HCT116 (cell line): ENCODE data around the gene MPIG6B.
A peak's percentile ranks its signal among the peaks of the same experiment; 100 is the strongest.

Experiments used
- EZH2phosphoT487 ChIP-seq: fragments of 200-600 bp; IDR thresholded peaks from 2 replicates; pipeline ENCODE4 v1.6.1; 2018; ENCODE audit warnings: antibody characterized with exemption, borderline replicate concordance
- MAX ChIP-seq: IDR thresholded peaks from 2 replicates; pipeline ENCODE4 v1.6.1; 2012
- POLR2A ChIP-seq: IDR thresholded peaks from 2 replicates; pipeline ENCODE4 v1.7.0; 2011; ENCODE audit warnings: borderline replicate concordance; ENCODE audit not compliant: insufficient read depth, insufficient read length; ENCODE audit errors: extremely low read depth
- POLR2AphosphoS5 ChIP-seq: IDR thresholded peaks from 2 replicates; pipeline ENCODE4 v1.6.1; 2011; ENCODE audit warnings: mild to moderate bottlenecking, low read depth, low read length, moderate library complexity
- REST ChIP-seq: IDR thresholded peaks from 2 replicates; pipeline ENCODE4 v1.6.1; 2012; ENCODE audit warnings: low read depth
- SP1 ChIP-seq: IDR thresholded peaks from 2 replicates; pipeline ENCODE4 v1.6.1; 2012; ENCODE audit warnings: low read depth
- ZBTB33 ChIP-seq: IDR thresholded peaks from 2 replicates; pipeline ENCODE4 v1.6.1; 2011; ENCODE audit warnings: mild to moderate bottlenecking, low read length, moderate library complexity; ENCODE audit not compliant: insufficient replicate concordance; ENCODE audit errors: extremely low read depth
- TF ChIP-seq, protein P1 (sequence below), 3 experiments: fragments of 200-600 bp in 1 of 3; sonication (generic) in 1 of 3; IDR thresholded peaks in 2 of 3; conservative IDR thresholded peaks in 1 of 3; 2 replicates each; pipeline ENCODE4 v1.5.1; 2012 to 2017; ENCODE audit warnings: low read depth in 2 of 3, low read length in 2 of 3, antibody characterized with exemption in 1 of 3, borderline replicate concordance in 1 of 3, control low read depth in 1 of 3, mild to moderate bottlenecking in 1 of 3, mixed read lengths in 1 of 3, mixed run types in 1 of 3, moderate library complexity in 1 of 3; ENCODE audit not compliant: insufficient read depth in 1 of 3
- TF ChIP-seq, protein P2 (sequence below): IDR thresholded peaks from 2 replicates; pipeline ENCODE4 v1.6.1; 2012

GRCh38 chr6:31769684-31770371, 46.7 kb downstream of the MPIG6B start:
- TF ChIP-seq ZBTB33: no peak
- TF ChIP-seq, protein P1, sequence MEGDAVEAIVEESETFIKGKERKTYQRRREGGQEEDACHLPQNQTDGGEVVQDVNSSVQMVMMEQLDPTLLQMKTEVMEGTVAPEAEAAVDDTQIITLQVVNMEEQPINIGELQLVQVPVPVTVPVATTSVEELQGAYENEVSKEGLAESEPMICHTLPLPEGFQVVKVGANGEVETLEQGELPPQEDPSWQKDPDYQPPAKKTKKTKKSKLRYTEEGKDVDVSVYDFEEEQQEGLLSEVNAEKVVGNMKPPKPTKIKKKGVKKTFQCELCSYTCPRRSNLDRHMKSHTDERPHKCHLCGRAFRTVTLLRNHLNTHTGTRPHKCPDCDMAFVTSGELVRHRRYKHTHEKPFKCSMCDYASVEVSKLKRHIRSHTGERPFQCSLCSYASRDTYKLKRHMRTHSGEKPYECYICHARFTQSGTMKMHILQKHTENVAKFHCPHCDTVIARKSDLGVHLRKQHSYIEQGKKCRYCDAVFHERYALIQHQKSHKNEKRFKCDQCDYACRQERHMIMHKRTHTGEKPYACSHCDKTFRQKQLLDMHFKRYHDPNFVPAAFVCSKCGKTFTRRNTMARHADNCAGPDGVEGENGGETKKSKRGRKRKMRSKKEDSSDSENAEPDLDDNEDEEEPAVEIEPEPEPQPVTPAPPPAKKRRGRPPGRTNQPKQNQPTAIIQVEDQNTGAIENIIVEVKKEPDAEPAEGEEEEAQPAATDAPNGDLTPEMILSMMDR (IDR thresholded peaks at IDR 0.05 in 2 of 3, conservative IDR thresholded peaks at IDR 0.05 in 1 of 3; ENCODE audit: borderline replicate concordance in 1 of 3, insufficient read depth in 1 of 3, low read depth in 2 of 3, low read length in 2 of 3): peak in 2 of 3 experiments; percentile 95 to 97; a peak in 4 of 6 replicates
- no peak for TF ChIP-seq POLR2A
- TF ChIP-seq EZH2phosphoT487: no peak
- TF ChIP-seq MAX: no peak
- TF ChIP-seq POLR2AphosphoS5: no peak
- TF ChIP-seq, protein P2, sequence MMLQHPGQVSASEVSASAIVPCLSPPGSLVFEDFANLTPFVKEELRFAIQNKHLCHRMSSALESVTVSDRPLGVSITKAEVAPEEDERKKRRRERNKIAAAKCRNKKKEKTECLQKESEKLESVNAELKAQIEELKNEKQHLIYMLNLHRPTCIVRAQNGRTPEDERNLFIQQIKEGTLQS: no peak
- TF ChIP-seq SP1: no peak
- TF ChIP-seq REST: no peak
